Measurements from ENCODE around the gene DEFB131B.
"Not testable (repeated sequence)": the region's sequence is repeated elsewhere in the genome, so short reads cannot be mapped to it uniquely, and the experiment has no call there.

Gene DEFB131B, protein sequence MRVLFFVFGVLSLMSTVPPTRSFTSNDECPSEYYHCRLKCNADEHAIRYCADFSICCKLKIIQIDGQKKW

DNA sequence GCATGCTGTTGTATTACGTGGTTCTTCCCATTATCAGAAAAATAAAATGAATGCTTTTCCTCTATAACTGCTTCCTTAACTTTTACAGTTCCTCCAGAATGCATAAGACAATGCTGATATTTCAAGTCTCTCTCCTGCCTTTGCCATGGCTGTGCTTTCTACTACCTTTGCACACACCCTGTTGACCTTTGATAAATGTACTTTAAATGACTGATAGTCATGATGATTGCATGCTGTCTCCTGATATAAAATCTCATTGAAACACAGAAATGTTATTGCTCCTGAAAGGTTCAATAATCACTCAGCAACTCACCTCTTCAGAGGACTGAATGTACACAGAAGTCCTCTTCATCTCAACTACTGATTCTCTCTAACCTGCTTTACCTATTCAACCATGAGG, at the start of gene DEFB131B:
Gene DEFB131B (plus strand): TSS at position 395 of the 400 bp plus-strand sequence. CDS start 0 bp downstream, at position 395.
- not testable (repeated sequence) for H3K4me3 ChIP-seq (ENCODE audit: low read depth, low read length)

- H3K4me3 ChIP-seq (ENCODE audit: low read depth, low read length), result not testable (repeated sequence)
Measured at GRCh38 chr11:71829247-71829646, 49.0 kb upstream of the DEFB131B start.

DNA sequence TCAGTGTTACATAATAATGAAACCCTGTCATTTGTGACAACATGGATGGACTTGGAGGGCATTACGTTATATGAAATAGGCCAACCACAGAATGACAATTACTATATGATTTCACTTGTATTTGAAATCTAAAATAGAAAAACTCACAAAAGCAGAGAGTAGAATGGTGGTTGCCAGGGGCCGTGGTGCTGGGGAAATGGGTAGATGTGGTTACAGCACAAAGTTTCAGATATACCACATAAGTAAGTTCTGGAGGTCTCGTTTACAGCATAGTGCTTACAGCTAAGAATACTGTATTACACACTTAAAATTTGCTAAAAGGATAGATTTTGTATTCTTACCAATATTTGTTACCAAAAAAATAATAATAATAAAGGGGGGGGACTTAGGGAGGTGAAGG, 48.6 kb upstream of the DEFB131B start:
- H3K4me3 ChIP-seq (ENCODE audit: low read depth, low read length), result not testable (repeated sequence)

GRCh38 chr11:71832811-71833210, 45.4 kb upstream of the DEFB131B start, which contains the start of gene DEFB108B:
Gene DEFB108B (plus strand): TSS chr11:71833200. CDS start chr11:71833200, 0 bp downstream.
- H3K4me3 ChIP-seq (ENCODE audit: low read depth, low read length), result not testable (repeated sequence)

GRCh38 chr11:71842720-71843119, 35.5 kb upstream of the DEFB131B start:
- not testable (repeated sequence) for H3K4me3 ChIP-seq (ENCODE audit: low read depth, low read length)

GRCh38 chr11:71843355-71843754, 34.9 kb upstream of the DEFB131B start:
- not testable (repeated sequence) for H3K4me3 ChIP-seq (ENCODE audit: low read depth, low read length)

DNA sequence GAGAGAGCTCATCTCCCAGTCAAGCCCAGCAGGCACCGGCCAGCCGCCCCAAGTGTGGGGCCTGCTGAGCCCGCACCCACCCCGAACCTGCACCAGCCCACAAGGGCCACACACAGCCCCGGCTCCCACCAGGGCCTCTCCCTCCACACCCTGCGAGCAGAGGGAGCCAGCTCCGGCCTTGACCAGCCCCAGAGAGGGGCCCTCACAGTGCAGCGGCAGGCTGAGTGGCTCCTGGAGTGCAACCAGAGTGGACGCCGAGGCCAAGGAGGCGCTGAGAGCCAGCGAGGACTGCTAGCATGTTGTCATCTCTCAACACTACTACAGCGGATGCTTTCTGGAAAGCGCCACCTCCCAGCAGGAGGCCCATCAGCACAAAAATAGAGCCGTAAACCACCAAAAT, 34.4 kb upstream of the DEFB131B start:
- no peak overlapping the region for H3K4me3 ChIP-seq (ENCODE audit: low read depth, low read length)

DNA sequence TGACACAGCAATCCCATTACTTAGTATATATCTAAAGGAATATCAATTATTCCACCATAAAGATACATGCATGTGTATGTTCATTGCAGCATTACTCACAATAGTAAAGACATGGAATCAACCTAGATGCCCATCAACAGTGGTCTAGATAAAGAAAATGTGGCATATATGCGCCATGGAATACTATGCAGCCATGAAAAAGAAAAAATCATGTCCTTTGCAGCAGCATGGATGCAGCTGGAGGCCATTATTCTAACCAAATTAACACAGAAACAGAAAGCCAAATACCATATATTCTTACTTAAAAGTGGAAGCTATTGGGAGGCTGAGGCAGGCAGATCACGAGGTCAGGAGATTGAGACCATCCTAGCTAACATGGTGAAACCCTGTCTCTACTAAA, 24.4 kb upstream of the DEFB131B start:
- not testable (repeated sequence) for H3K4me3 ChIP-seq (ENCODE audit: low read depth, low read length)

More for the DNA sequence above, 34.4 kb upstream of the DEFB131B start:
- TF ChIP-seq, protein P1, sequence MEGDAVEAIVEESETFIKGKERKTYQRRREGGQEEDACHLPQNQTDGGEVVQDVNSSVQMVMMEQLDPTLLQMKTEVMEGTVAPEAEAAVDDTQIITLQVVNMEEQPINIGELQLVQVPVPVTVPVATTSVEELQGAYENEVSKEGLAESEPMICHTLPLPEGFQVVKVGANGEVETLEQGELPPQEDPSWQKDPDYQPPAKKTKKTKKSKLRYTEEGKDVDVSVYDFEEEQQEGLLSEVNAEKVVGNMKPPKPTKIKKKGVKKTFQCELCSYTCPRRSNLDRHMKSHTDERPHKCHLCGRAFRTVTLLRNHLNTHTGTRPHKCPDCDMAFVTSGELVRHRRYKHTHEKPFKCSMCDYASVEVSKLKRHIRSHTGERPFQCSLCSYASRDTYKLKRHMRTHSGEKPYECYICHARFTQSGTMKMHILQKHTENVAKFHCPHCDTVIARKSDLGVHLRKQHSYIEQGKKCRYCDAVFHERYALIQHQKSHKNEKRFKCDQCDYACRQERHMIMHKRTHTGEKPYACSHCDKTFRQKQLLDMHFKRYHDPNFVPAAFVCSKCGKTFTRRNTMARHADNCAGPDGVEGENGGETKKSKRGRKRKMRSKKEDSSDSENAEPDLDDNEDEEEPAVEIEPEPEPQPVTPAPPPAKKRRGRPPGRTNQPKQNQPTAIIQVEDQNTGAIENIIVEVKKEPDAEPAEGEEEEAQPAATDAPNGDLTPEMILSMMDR (IDR thresholded peaks at IDR 0.05; ENCODE audit: low read depth, low read length), result no peak

GRCh38 chr11:71855880-71856279, 22.4 kb upstream of the DEFB131B start:
- not testable (repeated sequence) for H3K4me3 ChIP-seq (ENCODE audit: low read depth, low read length)

DNA sequence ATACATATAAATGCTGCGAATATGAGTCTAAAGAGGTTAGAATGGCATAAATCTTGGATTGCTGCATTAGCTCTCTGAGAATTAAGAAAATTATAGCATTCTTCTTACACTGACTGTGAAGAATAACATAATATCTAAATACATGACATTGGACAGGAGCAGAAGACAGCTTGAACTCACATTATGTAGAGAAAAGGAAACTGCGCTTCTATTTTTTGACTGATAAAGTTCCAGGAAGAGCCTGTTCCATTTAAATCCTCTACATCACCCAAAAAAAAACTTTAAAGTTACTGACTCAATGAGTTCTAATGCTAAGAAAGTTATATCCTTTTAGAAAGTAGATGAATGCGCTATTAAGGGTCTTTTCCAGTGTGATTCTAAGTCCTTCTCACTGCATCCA, 17.4 kb upstream of the DEFB131B start:
- H3K4me3 ChIP-seq (ENCODE audit: low read depth, low read length), result not testable (repeated sequence)

GRCh38 chr11:71863978-71864627, 14.2 kb upstream of the DEFB131B start:
- TF ChIP-seq, protein P1 (IDR thresholded peaks at IDR 0.05; ENCODE audit: low read depth, low read length), result peak; percentile 68
- not testable (repeated sequence) for H3K4me3 ChIP-seq (ENCODE audit: low read depth, low read length)

- H3K4me3 ChIP-seq (ENCODE audit: low read depth, low read length), result not testable (repeated sequence)
Measured at GRCh38 chr11:71867209-71867608, 11.0 kb upstream of the DEFB131B start.

GRCh38 chr11:71869931-71870330, 8.3 kb upstream of the DEFB131B start:
- H3K4me3 ChIP-seq (ENCODE audit: low read depth, low read length), result not testable (repeated sequence)

DNA sequence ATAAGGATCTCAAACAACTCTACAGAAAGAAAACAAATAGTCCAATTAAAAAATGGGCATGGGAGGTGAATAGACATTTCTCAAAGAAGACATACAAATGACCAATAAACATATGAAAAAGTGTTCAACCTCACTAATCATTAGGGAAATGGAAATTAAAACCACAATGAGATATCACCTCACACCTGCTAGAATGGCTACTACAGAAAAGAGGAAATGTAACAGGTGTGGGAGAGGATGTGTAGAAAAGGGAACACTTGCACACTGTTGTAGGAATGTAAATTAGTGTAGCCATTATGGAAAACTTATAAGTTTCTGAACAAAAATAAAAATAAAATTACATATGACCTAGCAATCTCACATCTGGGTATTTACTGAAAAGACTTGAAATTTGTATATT, 7.6 kb upstream of the DEFB131B start:
- not testable (repeated sequence) for H3K4me3 ChIP-seq (ENCODE audit: low read depth, low read length)

- not testable (repeated sequence) for H3K4me3 ChIP-seq (ENCODE audit: low read depth, low read length)
Measured at GRCh38 chr11:71876262-71876661, 2.0 kb upstream of the DEFB131B start.

DNA sequence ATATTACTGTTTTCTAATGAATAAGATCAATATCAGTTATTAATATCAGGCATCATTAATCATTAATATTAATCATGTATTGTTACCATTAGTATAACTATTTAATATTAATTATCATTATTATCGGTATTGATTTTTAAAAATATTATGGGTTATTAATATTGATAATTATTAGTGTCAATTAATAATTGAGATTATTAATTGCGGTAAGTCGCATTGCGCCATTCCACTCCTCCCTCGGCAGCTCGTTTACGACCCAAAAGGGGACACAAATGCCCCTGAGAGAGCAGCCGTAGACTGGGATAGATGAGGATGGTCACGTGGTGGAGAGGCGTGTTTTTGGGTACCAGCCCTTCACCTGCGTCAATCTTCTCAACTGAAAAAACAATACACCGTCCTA, 7.6 kb downstream of the DEFB131B start:
- not testable (repeated sequence) for H3K4me3 ChIP-seq (ENCODE audit: low read depth, low read length)

GRCh38 chr11:71888335-71889010, 10.2 kb downstream of the DEFB131B start:
- not testable (repeated sequence) for H3K4me3 ChIP-seq (ENCODE audit: low read depth, low read length)

DNA sequence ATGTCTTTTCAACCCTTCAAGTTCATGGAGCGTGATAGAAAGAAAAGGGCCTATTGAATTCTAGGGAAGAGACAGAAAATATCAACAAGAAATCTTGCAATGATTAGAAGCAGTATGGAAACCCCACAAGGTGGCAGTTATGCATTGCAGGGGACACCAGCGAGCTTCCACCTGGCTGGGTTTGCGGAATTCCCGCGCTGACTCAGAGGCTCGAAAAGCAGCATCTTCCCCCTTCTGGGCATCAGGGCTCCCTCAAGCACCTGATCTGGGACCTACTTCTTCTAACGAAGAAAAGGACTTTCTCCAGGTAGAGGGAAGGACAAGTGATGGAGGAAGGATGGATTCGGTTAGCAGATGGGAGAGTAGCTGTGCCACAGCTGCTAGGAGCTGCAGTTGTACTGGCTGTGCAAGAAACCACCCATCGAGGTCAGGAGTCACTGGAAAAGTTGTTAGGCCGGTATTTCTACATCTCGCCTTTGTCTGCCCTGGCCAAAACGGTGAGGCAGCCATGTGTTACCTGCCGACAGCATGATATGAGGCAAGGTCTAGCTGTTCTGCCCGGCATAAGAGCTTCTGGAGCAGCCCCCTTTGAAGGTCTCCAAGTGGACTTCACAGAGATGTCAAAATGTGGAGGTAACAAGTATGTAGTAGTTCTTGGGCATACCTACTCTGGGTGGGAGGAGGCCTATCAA, 11.1 kb downstream of the DEFB131B start:
- H3K4me3 ChIP-seq (ENCODE audit: low read depth, low read length), result not testable (repeated sequence)

Data from WI38 (cell line).